Upper lobe of left lung (tissue), 4 donors: ENCODE results near the gene TBC1D3B.
"Not testable (repeated sequence)": the region's sequence is repeated elsewhere in the genome, so short reads cannot be mapped to it uniquely, and the experiment has no call there.

ENCODE experiments used
- CTCF ChIP-seq, 6 experiments: fragments of 450-650 bp in 4 of 6; fragments of 200-600 bp in 2 of 6; sonication (generic) in 2 of 6; IDR thresholded peaks; one replicate each; pipeline ENCODE4 v1.5.1; 2016 to 2019; ENCODE audit warnings: antibody characterized with exemption in 6 of 6
- EP300 ChIP-seq, 4 donors: sonication (generic); formaldehyde crosslinking; IDR thresholded peaks; one replicate each; pipeline ENCODE4 v1.5.1; 2017; ENCODE audit warnings: antibody characterized with exemption in 4 of 4, control low read depth in 2 of 4
- POLR2AphosphoS5 ChIP-seq, 2 donors: sonication (generic); formaldehyde crosslinking; IDR thresholded peaks; one replicate each; pipeline ENCODE4 v1.5.1; 2017; ENCODE audit warnings: antibody characterized with exemption in 2 of 2

DNA sequence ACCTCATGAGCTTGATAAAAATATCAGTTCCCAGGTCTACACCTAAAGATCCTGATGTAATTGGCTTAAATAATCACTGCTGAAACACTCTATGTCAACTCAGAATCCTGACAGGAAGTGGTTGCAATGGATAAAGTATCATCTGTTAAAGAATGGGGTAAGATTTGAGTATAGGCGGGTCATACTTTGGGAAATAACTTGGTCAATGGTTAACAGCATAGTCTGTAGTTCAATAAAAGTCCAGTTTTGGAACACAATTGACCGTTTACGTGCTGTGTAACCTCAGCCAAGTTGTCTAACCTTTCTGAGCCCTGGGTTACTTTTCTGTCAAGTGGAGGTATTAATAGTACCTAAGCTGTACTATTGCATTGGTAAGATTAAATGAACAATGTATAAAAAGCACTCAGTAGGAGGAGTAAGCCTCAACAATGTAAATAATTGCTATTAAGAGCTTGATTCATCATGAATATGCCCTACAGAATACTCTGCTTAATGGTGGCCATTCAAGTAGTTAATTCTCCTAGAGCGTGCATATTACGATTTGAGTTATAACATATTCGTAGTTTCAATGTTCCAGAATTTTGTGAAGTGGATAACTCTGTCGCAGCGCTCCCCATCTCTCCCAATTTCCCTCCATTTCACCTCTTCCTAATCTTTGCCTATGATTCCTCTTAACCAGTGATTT, 17.9 kb upstream of the TBC1D3B start:
- TF ChIP-seq CTCF, POLR2AphosphoS5, EP300 (IDR thresholded peaks at IDR 0.05): not testable (repeated sequence)
